K562 (cell line): ENCODE results near the gene TNFRSF19.

Source experiments
- POU5F1 ChIP-seq: fragments of 150-350 bp; IDR thresholded peaks from 2 replicates; pipeline ENCODE4 v1.6.1; 2014; ENCODE audit warnings: borderline replicate concordance, low read length, low read depth, mild to moderate bottlenecking; ENCODE audit not compliant: partially characterized antibody
- SMC3 ChIP-seq: conservative IDR thresholded peaks from 2 replicates; pipeline ENCODE4 v1.6.1; 2011; ENCODE audit warnings: low read depth, low read length, improper control_type of control experiment; ENCODE audit not compliant: insufficient read depth
- TF ChIP-seq, protein P1 (sequence below): fragments of 450-650 bp; IDR thresholded peaks from 2 replicates; pipeline ENCODE4 v1.6.1; 2016; ENCODE audit warnings: missing biosample characterization, missing genetic modification characterization
- TF ChIP-seq, protein P2 (sequence below), 2 experiments: fragments of 450-650 bp; formaldehyde crosslinking in 1 of 2; IDR thresholded peaks; 2 replicates each; pipeline versions ENCODE4 v1.4.0 to v1.6.1; 2014 to 2020; ENCODE audit warnings: mild to moderate bottlenecking in 2 of 2, borderline replicate concordance in 1 of 2, low read depth in 1 of 2

DNA sequence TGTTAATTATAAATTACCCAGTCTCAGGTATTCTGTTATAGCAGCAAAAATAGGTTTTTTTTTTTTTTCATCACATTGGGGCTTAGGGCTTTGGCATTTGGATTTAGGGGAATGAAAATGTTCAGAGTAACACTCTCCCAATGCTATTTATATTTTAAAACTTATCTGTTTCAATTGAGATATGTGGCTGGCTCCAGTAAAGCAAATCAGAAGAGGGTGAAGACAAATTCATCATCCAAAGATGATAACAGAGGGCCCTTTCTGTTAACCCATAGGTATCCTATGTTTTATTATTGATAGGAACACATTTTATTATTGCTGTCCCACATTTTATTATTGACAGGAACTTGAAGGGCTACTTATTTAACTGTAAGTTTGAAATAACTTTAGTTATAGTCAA lies 20.5 kb upstream of the TNFRSF19 start:
- TF ChIP-seq, protein P1, sequence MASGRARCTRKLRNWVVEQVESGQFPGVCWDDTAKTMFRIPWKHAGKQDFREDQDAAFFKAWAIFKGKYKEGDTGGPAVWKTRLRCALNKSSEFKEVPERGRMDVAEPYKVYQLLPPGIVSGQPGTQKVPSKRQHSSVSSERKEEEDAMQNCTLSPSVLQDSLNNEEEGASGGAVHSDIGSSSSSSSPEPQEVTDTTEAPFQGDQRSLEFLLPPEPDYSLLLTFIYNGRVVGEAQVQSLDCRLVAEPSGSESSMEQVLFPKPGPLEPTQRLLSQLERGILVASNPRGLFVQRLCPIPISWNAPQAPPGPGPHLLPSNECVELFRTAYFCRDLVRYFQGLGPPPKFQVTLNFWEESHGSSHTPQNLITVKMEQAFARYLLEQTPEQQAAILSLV (tag): no peak
- TF ChIP-seq, protein P2, sequence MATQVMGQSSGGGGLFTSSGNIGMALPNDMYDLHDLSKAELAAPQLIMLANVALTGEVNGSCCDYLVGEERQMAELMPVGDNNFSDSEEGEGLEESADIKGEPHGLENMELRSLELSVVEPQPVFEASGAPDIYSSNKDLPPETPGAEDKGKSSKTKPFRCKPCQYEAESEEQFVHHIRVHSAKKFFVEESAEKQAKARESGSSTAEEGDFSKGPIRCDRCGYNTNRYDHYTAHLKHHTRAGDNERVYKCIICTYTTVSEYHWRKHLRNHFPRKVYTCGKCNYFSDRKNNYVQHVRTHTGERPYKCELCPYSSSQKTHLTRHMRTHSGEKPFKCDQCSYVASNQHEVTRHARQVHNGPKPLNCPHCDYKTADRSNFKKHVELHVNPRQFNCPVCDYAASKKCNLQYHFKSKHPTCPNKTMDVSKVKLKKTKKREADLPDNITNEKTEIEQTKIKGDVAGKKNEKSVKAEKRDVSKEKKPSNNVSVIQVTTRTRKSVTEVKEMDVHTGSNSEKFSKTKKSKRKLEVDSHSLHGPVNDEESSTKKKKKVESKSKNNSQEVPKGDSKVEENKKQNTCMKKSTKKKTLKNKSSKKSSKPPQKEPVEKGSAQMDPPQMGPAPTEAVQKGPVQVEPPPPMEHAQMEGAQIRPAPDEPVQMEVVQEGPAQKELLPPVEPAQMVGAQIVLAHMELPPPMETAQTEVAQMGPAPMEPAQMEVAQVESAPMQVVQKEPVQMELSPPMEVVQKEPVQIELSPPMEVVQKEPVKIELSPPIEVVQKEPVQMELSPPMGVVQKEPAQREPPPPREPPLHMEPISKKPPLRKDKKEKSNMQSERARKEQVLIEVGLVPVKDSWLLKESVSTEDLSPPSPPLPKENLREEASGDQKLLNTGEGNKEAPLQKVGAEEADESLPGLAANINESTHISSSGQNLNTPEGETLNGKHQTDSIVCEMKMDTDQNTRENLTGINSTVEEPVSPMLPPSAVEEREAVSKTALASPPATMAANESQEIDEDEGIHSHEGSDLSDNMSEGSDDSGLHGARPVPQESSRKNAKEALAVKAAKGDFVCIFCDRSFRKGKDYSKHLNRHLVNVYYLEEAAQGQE (IDR thresholded peaks at IDR 0.05; ENCODE audit: borderline replicate concordance): no peak
- TF ChIP-seq, protein P2 (CRISPR knock-in tag; IDR thresholded peaks at IDR 0.05; ENCODE audit: low read depth): no peak
- no peak for TF ChIP-seq POU5F1
- no peak for TF ChIP-seq SMC3
